BE2C (cell line): ENCODE measurements around the gene TAF4.

Experiments
- DNase-seq: peaks from one replicate; pipeline ENCODE4 v3.0.0-alpha.2; 2020
- H3K27me3 ChIP-seq: fragments of 250-450 bp; sonication (Bioruptor Pico); 2 replicates; pipeline ENCODE4 v1.5.1; 2020; ENCODE audit warnings: mild to moderate bottlenecking
- H3K36me3 ChIP-seq: fragments of 250-450 bp; sonication (Bioruptor Pico); 2 replicates; pipeline ENCODE4 v1.5.1; 2020; ENCODE audit warnings: mild to moderate bottlenecking
- H3K4me1 ChIP-seq: fragments of 250-450 bp; sonication (Bioruptor Pico); 2 replicates; pipeline ENCODE4 v1.5.1; 2020
- H3K4me3 ChIP-seq: 2 replicates; pipeline ENCODE4 v1.5.1; 2011; ENCODE audit warnings: low read depth, low read length
- H3K9me3 ChIP-seq: fragments of 250-450 bp; sonication (Bioruptor Pico); 2 replicates; pipeline ENCODE4 v1.5.1; 2020
- TF ChIP-seq, protein P1 (sequence below): IDR thresholded peaks from 2 replicates; pipeline ENCODE4 v1.5.1; 2012; ENCODE audit warnings: mild to moderate bottlenecking, low read depth, low read length

TAF4 gene

DNA sequence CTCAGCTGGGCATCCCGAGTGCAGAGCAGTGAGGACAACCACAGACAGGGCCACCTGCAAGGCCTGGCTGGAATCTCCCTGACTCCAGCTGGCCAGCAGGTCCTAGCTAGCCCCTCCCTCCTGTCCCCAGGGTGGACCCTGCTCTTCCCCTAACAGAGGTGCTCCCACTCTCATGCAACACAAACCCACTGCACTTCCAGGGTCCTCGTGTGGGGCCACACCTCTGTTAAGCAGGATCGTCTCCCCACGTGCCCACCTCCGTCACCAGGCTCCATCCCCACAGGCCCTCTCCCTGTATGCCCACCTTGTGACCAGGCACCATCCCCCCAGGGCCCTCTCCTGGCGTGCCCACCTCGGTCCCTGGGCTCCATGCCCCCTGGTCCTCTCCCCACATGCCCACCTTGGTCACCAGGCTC is 17.3 kb downstream of the TAF4 start:
- Histone ChIP-seq H3K36me3 (peaks cover 8% of the 10 kb centered on the region), H3K27me3 (no peaks in the 10 kb centered on the region), H3K9me3 (no peaks in the 10 kb centered on the region), H3K4me1 (no peaks in the 10 kb centered on the region), H3K4me3 (no peak overlapping the region)
- DNase-seq: no peak
- TF ChIP-seq, protein P1, sequence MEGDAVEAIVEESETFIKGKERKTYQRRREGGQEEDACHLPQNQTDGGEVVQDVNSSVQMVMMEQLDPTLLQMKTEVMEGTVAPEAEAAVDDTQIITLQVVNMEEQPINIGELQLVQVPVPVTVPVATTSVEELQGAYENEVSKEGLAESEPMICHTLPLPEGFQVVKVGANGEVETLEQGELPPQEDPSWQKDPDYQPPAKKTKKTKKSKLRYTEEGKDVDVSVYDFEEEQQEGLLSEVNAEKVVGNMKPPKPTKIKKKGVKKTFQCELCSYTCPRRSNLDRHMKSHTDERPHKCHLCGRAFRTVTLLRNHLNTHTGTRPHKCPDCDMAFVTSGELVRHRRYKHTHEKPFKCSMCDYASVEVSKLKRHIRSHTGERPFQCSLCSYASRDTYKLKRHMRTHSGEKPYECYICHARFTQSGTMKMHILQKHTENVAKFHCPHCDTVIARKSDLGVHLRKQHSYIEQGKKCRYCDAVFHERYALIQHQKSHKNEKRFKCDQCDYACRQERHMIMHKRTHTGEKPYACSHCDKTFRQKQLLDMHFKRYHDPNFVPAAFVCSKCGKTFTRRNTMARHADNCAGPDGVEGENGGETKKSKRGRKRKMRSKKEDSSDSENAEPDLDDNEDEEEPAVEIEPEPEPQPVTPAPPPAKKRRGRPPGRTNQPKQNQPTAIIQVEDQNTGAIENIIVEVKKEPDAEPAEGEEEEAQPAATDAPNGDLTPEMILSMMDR: no peak

DNA sequence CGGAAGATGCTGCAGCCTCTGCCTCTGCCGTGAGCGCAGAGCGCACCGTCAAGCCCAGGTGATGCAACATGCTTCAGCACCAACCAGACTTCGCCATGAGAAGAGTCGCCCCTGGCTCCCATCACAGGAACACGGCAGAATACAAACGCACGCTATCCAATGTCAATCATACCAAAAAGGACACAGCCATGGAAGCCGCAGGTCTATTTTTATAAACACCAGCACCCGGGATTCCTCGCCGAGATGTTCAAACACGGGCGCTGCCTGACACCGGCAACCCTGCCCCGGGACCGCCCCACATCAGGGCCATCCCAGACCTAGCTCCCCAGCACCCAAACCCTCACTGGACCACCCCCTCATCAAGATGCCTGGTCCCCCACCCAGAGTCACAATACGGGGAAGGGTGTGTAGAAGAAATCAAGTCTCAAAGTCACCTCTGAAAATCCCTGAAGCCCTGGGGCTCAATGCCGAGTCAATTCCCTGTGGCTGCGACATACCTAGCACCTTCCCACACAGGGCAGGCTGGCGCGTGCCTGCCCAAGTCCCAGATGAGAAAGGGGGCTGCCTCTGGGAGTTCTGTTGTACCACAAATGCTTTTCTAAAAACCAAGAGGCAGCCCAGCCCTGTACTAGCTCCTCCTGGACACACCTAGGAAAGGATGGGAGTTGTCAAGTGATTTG is 17.9 kb downstream of the TAF4 start:
- no peaks in the 10 kb centered on the region for H3K9me3 ChIP-seq
- no peaks in the 10 kb centered on the region for H3K27me3 ChIP-seq
- no peaks in the 10 kb centered on the region for H3K4me1 ChIP-seq
- peaks cover 3% of the 10 kb centered on the region for H3K36me3 ChIP-seq
- DNase-seq: no peak
- no peak overlapping the region for H3K4me3 ChIP-seq
- TF ChIP-seq, protein P1: no peak

DNA sequence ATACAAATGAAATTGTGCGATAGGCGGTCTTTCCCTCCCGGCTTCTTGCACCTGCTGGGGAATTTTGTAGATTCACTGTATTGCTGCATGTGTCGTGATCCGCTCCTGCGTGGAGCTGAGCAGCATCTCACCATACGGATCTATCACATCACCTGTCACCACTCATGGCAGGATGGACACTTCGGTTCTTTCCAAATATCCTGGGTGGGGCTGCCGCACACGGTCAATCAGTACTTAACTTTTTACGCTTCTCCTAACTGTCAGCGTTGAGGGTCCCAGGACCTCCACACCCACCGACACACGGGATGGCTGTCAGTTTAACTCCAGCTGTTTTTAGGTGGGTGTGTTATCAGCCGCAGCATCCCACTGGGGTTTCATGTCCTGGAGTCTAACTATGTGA is 19.2 kb downstream of the TAF4 start:
- H3K27me3 ChIP-seq: no peaks in the 10 kb centered on the region
- TF ChIP-seq, protein P1: no peak
- no peak for DNase-seq
- no peak overlapping the region for H3K4me3 ChIP-seq
- no peaks in the 10 kb centered on the region for H3K4me1 ChIP-seq
- no peaks in the 10 kb centered on the region for H3K9me3 ChIP-seq
- H3K36me3 ChIP-seq: peaks cover 3% of the 10 kb centered on the region

- no peak overlapping the region for H3K4me3 ChIP-seq
- TF ChIP-seq, protein P1: no peak
- DNase-seq: no peak
- H3K27me3 ChIP-seq: no peaks in the 10 kb centered on the region
- H3K4me1 ChIP-seq: no peaks in the 10 kb centered on the region
- H3K9me3 ChIP-seq: no peaks in the 10 kb centered on the region
- H3K36me3 ChIP-seq: peaks cover 3% of the 10 kb centered on the region
These were observed 20.0 kb downstream of the TAF4 start for GRCh38 chr20:62045529-62046285.

GRCh38 chr20:62045118-62045517 is 20.6 kb downstream of the TAF4 start:
- Histone ChIP-seq H3K4me1 (no peaks in the 10 kb centered on the region), H3K36me3 (peaks cover 3% of the 10 kb centered on the region)

DNA sequence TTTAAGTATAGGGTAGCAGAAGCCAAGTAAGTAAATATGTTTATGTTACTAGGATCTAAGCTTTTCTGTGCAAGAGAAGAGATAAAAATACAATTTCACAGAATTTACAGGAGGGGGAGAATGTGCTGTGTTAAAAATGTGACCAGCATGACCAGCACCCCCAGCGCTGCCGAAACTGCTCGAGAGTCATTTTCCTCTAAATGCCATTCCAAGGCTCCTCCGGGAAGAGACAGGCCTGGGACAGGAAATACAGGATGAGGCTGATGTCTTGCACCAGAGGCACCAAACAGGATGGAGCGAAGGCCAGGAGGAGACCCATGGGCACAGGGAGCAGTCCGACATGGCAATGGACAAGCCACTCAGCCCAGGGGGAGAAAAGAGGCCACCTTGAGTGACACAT is 21.1 kb downstream of the TAF4 start:
- no peak for DNase-seq
- Histone ChIP-seq H3K4me3 (no peak overlapping the region), H3K9me3 (no peaks in the 10 kb centered on the region), H3K36me3 (peaks cover 3% of the 10 kb centered on the region), H3K4me1 (no peaks in the 10 kb centered on the region), H3K27me3 (no peaks in the 10 kb centered on the region)
- TF ChIP-seq, protein P1: no peak

More at GRCh38 chr20:62045118-62045517, 20.6 kb downstream of the TAF4 start:
- no peaks in the 10 kb centered on the region for H3K27me3 ChIP-seq
- no peaks in the 10 kb centered on the region for H3K9me3 ChIP-seq
- TF ChIP-seq, protein P1: no peak
- H3K4me3 ChIP-seq: no peak overlapping the region
- no peak for DNase-seq
